H1 (cell line): ENCODE results near the gene STARD9. TPM values are rescaled to one million over a fixed set of nuclear protein-coding genes. Genes with fewer than 3 reads are reported as not detected.

Source experiments
- ASH2L ChIP-seq: fragments of 200-600, 300-600 bp; sonication (generic); IDR thresholded peaks from one replicate; pipeline ENCODE4 v1.7.1; 2017; ENCODE audit warnings: low read length
- ATF3 ChIP-seq: IDR thresholded peaks from 2 replicates; pipeline ENCODE4 v1.6.1; 2011; ENCODE audit warnings: low read depth, mild to moderate bottlenecking, low read length; ENCODE audit not compliant: insufficient read depth
- BCL11A ChIP-seq, 2 experiments: IDR thresholded peaks; one replicate each; pipeline ENCODE4 v1.6.1; 2011; ENCODE audit warnings: low read depth in 2 of 2, low read length in 2 of 2, mild to moderate bottlenecking in 2 of 2
- CBX5 ChIP-seq: fragments of 300-800, 300-1000 bp; sonication (generic); IDR thresholded peaks from 2 replicates; pipeline ENCODE4 v1.7.1; 2016; ENCODE audit warnings: antibody characterized with exemption, low read length, low read depth
- CEBPB ChIP-seq: IDR thresholded peaks from 2 replicates; pipeline ENCODE4 v1.6.1; 2012; ENCODE audit warnings: low read depth, low read length
- CHD2 ChIP-seq: IDR thresholded peaks from 2 replicates; pipeline ENCODE4 v1.6.1; 2012; ENCODE audit warnings: low read length, improper control_type of control experiment
- CREB1 ChIP-seq: IDR thresholded peaks from 2 replicates; pipeline ENCODE4 v1.6.1; 2012; ENCODE audit warnings: inconsistent platforms
- E2F6 ChIP-seq: IDR thresholded peaks from 2 replicates; pipeline ENCODE4 v1.6.1; 2012; ENCODE audit warnings: inconsistent platforms
- EGR1 ChIP-seq: IDR thresholded peaks from 2 replicates; pipeline ENCODE4 v1.6.1; 2011; ENCODE audit warnings: low read depth, low read length, borderline replicate concordance
- EZH2 ChIP-seq: fragments of 200-600 bp; sonication (generic); IDR thresholded peaks from 2 replicates; pipeline ENCODE4 v1.7.1; 2012; ENCODE audit warnings: low read depth, mild to moderate bottlenecking, moderate library complexity, low read length, inconsistent platforms; ENCODE audit not compliant: severe bottlenecking
- GABPA ChIP-seq: IDR thresholded peaks from 2 replicates; pipeline ENCODE4 v1.6.1; 2011; ENCODE audit warnings: mild to moderate bottlenecking, low read length, moderate library complexity, borderline replicate concordance; ENCODE audit not compliant: insufficient read depth
- GTF2F1 ChIP-seq: IDR thresholded peaks from 2 replicates; pipeline ENCODE4 v1.6.1; 2012; ENCODE audit warnings: low read depth, low read length, improper control_type of control experiment, borderline replicate concordance
- HDAC6 ChIP-seq: IDR thresholded peaks from one replicate; pipeline ENCODE4 v1.7.1; 2012; ENCODE audit warnings: low read depth, mild to moderate bottlenecking, inconsistent platforms, low read length, moderate library complexity
- JUND ChIP-seq: IDR thresholded peaks from 2 replicates; pipeline ENCODE4 v1.6.1; 2011; ENCODE audit warnings: mild to moderate bottlenecking, improper control_type of control experiment, low read length
- KDM1A ChIP-seq: fragments of 200-600, 300-600 bp; sonication (generic); IDR thresholded peaks from 2 replicates; pipeline ENCODE4 v1.7.1; 2016; ENCODE audit warnings: mild to moderate bottlenecking, low read length, borderline replicate concordance
- MAFK ChIP-seq: IDR thresholded peaks from 2 replicates; pipeline ENCODE4 v1.6.1; 2012; ENCODE audit warnings: low read depth, mild to moderate bottlenecking, improper control_type of control experiment, low read length
- NRF1 ChIP-seq: IDR thresholded peaks from 2 replicates; pipeline ENCODE4 v1.6.1; 2011; ENCODE audit warnings: mild to moderate bottlenecking, low read depth, low read length, improper control_type of control experiment
- POLR2A ChIP-seq, 2 experiments: IDR thresholded peaks; 1 replicate in 1 of 2; 2 replicates in 1 of 2; pipeline ENCODE4 v1.6.1; 2011; ENCODE audit warnings: low read depth in 2 of 2, low read length in 2 of 2, mild to moderate bottlenecking in 2 of 2; ENCODE audit errors: control extremely low read depth in 1 of 2
- POLR2AphosphoS5 ChIP-seq: IDR thresholded peaks from 2 replicates; pipeline ENCODE4 v1.6.1; 2011; ENCODE audit warnings: low read depth, low read length
- RFX5 ChIP-seq: IDR thresholded peaks from 2 replicates; pipeline ENCODE4 v1.6.1; 2011; ENCODE audit warnings: low read depth, low read length, improper control_type of control experiment, borderline replicate concordance
- SIRT6 ChIP-seq: IDR thresholded peaks from one replicate; pipeline ENCODE4 v1.7.1; 2012; ENCODE audit warnings: low read length, inconsistent platforms
- SIX5 ChIP-seq: IDR thresholded peaks from 2 replicates; pipeline ENCODE4 v1.6.1; 2011; ENCODE audit warnings: mild to moderate bottlenecking, low read depth, low read length
- SP2 ChIP-seq: IDR thresholded peaks from 2 replicates; pipeline ENCODE4 v1.6.1; 2012; ENCODE audit warnings: mild to moderate bottlenecking, low read length, inconsistent platforms
- SRF ChIP-seq: IDR thresholded peaks from 2 replicates; pipeline ENCODE4 v1.6.1; 2011; ENCODE audit warnings: mild to moderate bottlenecking, low read depth, low read length, moderate library complexity
- SUZ12 ChIP-seq: fragments of 200-600 bp; sonication (generic); IDR thresholded peaks from 2 replicates; pipeline ENCODE4 v1.6.1; 2012; ENCODE audit warnings: mild to moderate bottlenecking, inconsistent platforms, low read length, moderate library complexity, mixed read lengths
- TEAD4 ChIP-seq: IDR thresholded peaks from 2 replicates; pipeline ENCODE4 v1.6.1; 2012; ENCODE audit warnings: low read depth, low read length, inconsistent platforms, mixed read lengths
- polyA plus RNA-seq, 7 experiments: library from polyadenylated mRNA; depleted of rRNA in 3 of 7; stranded (reverse) in 5 of 7; unstranded in 2 of 7; fragments of >200 nt in 5 of 7; fragments of 200-250 nt in 2 of 7; gene quantifications; 1 replicate in 5 of 7; 2 replicates in 1 of 7; 4 replicates in 1 of 7; pipeline versions ENCODE4 v1.2.1 to v1.2.3, GENCODE V29; 2011 to 2013; ENCODE audit warnings: missing spikeins in 2 of 7, mixed read lengths in 2 of 7
- total RNA-seq: library from RNA; stranded (reverse); fragmentation: NEBNext Ultra II Directional; extraction: Animal tissue kit (Norgen Biotek cat#: 25700); gene quantifications from 2 replicates; pipeline ENCODE4 v1.2.1, GENCODE V29; 2021

STARD9 gene
- total and polyA plus RNA-seq, 2 of the 8 experiments (the other 6 are each of a cell fraction or from before 2014, with no cell fraction given), result 2.8 to 7.0 TPM

GRCh38 chr15:42548249-42549031, 27.0 kb upstream of the STARD9 start, which contains the start of the genes HAUS2 and LRRC57 (continued):
- peak; percentile 98 for TF ChIP-seq CREB1
- no peak for TF ChIP-seq EGR1
- peak; percentile 69 for TF ChIP-seq SRF
- TF ChIP-seq POLR2A (IDR thresholded peaks at IDR 0.05; ENCODE audit: control extremely low read depth in 1 of 2, low read depth in 2 of 2, low read length in 2 of 2), result peak; percentile 87 to 93; a peak in 2 of 3 replicates
- TF ChIP-seq JUND, result peak; percentile 93
- no peak for TF ChIP-seq GTF2F1
- no peak; the same call in 1 of the 2 replicates for TF ChIP-seq GABPA
- no peak for TF ChIP-seq SP2
- no peak for TF ChIP-seq MAFK
- TF ChIP-seq POLR2AphosphoS5, result peak; percentile 91
- no peak for TF ChIP-seq RFX5
- no peak for TF ChIP-seq HDAC6
- TF ChIP-seq KDM1A, result no peak
- no peak for TF ChIP-seq EZH2
- no peak for TF ChIP-seq BCL11A (IDR thresholded peaks at IDR 0.05; ENCODE audit: low read depth in 2 of 2, low read length in 2 of 2)
- TF ChIP-seq SIX5, result no peak
- TF ChIP-seq ATF3, result peak; percentile 68
- TF ChIP-seq CEBPB, result no peak
- TF ChIP-seq TEAD4, result no peak
- no peak for TF ChIP-seq SIRT6
- TF ChIP-seq E2F6, result peak; percentile 35; the same call in 1 of the 2 replicates
- TF ChIP-seq SUZ12, result no peak
- TF ChIP-seq CHD2, result no peak
- TF ChIP-seq NRF1, result no peak
- peak; percentile 89 for TF ChIP-seq ASH2L
- TF ChIP-seq CBX5, result no peak
